ENCODE data around the gene CYB561D2. TPM values are rescaled to one million over a fixed set of nuclear protein-coding genes. Genes with fewer than 3 reads are reported as not detected.

Gene CYB561D2
- total RNA-seq, 3 donors from 2014 or later (not counting 1 experiment from before 2014, with no cell fraction given), result 39.6 to 54.0 (median 50.5) TPM

GRCh38 chr3:50378024-50378423, 27.4 kb downstream of the CYB561D2 start:
- H3K36me3 ChIP-seq (ENCODE audit: control insufficient read depth, insufficient read depth, low read length), result no peaks in the 10 kb centered on the region
- ATAC-seq, result no peak
- no peaks in the 10 kb centered on the region for H3K4me1 ChIP-seq (ENCODE audit: control insufficient read depth, insufficient read depth, low read length)
- H3K9me3 ChIP-seq (ENCODE audit: control insufficient read depth, insufficient read depth, low read length), result no peaks in the 10 kb centered on the region
- intact Hi-C loops (cut with micrococcal nuclease), result no loop called here
- H3K27me3 Mint-ChIP-seq (ENCODE audit: low read depth in 2 of 2), result no peaks in the 10 kb centered on the region
- H3K4me1 Mint-ChIP-seq, result peaks cover 0 to 15% of the 10 kb centered on the region in 2 donors
- no peak overlapping the region for H3K4me3 Mint-ChIP-seq
- no peak overlapping the region for H3K4me3 ChIP-seq (ENCODE audit: low read length)
- H3K9me3 Mint-ChIP-seq, result no peaks in the 10 kb centered on the region
- no peaks in the 10 kb centered on the region for H3K27me3 ChIP-seq (ENCODE audit: control insufficient read depth, insufficient read depth, low read length)
- no peaks in the 10 kb centered on the region for H3K36me3 Mint-ChIP-seq
- H3K27ac Mint-ChIP-seq, result no peak overlapping the region
- TF ChIP-seq CTCF (IDR thresholded peaks at IDR 0.05), result no peak
- no peak for DNase-seq
- WGBS (ENCODE audit: insufficient coverage), result 91% methylated on average over 6 of the region's 6 CpGs
- H3K27ac ChIP-seq (ENCODE audit: low read length), result no peak overlapping the region

GRCh38 chr3:50378757-50379156, 28.1 kb downstream of the CYB561D2 start:
- 96% methylated on average over 17 of the region's 17 CpGs for WGBS (ENCODE audit: insufficient coverage)
- no peaks in the 10 kb centered on the region for H3K27me3 ChIP-seq (ENCODE audit: control insufficient read depth, insufficient read depth, low read length)
- no peaks in the 10 kb centered on the region for H3K9me3 Mint-ChIP-seq
- H3K4me3 ChIP-seq (ENCODE audit: low read length), result no peak overlapping the region
- intact Hi-C loops (cut with micrococcal nuclease), result no loop called here
- H3K4me3 Mint-ChIP-seq, result no peak overlapping the region
- H3K9me3 ChIP-seq (ENCODE audit: control insufficient read depth, insufficient read depth, low read length), result no peaks in the 10 kb centered on the region
- no peaks in the 10 kb centered on the region for H3K27me3 Mint-ChIP-seq (ENCODE audit: low read depth in 2 of 2)
- TF ChIP-seq CTCF (IDR thresholded peaks at IDR 0.05), result no peak
- DNase-seq, result no peak
- peaks cover 0 to 12% of the 10 kb centered on the region in 2 donors for H3K4me1 Mint-ChIP-seq
- ATAC-seq, result no peak
- H3K36me3 ChIP-seq (ENCODE audit: control insufficient read depth, insufficient read depth, low read length), result no peaks in the 10 kb centered on the region
- no peaks in the 10 kb centered on the region for H3K4me1 ChIP-seq (ENCODE audit: control insufficient read depth, insufficient read depth, low read length)
- H3K27ac Mint-ChIP-seq, result no peak overlapping the region
- no peaks in the 10 kb centered on the region for H3K36me3 Mint-ChIP-seq
- no peak overlapping the region for H3K27ac ChIP-seq (ENCODE audit: low read length)

DNA sequence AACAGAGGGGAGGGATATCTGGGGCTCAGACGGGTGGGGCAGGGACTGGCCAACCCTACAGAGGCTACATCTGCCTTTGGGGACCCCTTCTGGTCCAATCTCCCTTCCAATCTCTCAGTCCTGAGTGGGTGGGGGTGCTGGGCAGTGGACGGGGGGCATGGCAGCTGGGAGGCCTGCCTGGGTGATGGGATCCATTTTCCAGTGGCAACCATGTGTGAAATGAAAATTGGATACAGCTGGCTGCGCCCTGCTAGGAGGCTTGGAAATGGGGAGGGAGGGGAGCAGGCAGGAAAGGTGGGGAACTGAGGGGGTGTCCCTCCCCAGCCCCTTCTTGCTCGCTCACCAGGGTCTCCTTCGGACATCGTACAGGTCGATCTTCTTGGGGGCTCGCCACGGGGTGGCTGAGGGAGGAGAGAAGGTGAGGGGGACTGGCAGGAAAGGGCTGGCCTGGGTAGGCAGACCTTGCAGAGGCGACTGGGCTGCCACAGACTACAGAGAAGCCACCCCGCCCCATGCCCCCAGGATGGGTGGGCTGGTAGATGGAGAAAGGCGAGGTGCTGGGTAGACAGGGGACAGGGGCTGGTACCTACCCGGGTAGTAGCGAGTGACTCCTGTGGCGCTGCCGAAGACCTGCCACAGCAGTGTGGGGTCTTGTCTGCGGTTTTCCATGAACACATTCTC, 29.9 kb downstream of the CYB561D2 start:
- no peaks in the 10 kb centered on the region for H3K36me3 Mint-ChIP-seq
- no peaks in the 10 kb centered on the region for H3K9me3 Mint-ChIP-seq
- H3K4me3 Mint-ChIP-seq, result no peak overlapping the region
- H3K4me3 ChIP-seq (ENCODE audit: low read length), result no peak overlapping the region
- no peak for TF ChIP-seq CTCF (IDR thresholded peaks at IDR 0.05)
- H3K27ac ChIP-seq (ENCODE audit: low read length), result no peak overlapping the region
- intact Hi-C loops (cut with micrococcal nuclease), result no loop called here
- no peaks in the 10 kb centered on the region for H3K27me3 Mint-ChIP-seq (ENCODE audit: low read depth in 2 of 2)
- ATAC-seq (no peak), DNase-seq (no peak)
- no peaks in the 10 kb centered on the region for H3K27me3 ChIP-seq (ENCODE audit: control insufficient read depth, insufficient read depth, low read length)
- 91% methylated on average over 17 of the region's 17 CpGs for WGBS (ENCODE audit: insufficient coverage)
- H3K36me3 ChIP-seq (ENCODE audit: control insufficient read depth, insufficient read depth, low read length), result no peaks in the 10 kb centered on the region
- H3K4me1 Mint-ChIP-seq, result peaks cover 0 to 18% of the 10 kb centered on the region in 2 donors
- no peaks in the 10 kb centered on the region for H3K9me3 ChIP-seq (ENCODE audit: control insufficient read depth, insufficient read depth, low read length)
- H3K4me1 ChIP-seq (ENCODE audit: control insufficient read depth, insufficient read depth, low read length), result no peaks in the 10 kb centered on the region
- H3K27ac Mint-ChIP-seq, result no peak overlapping the region

DNA sequence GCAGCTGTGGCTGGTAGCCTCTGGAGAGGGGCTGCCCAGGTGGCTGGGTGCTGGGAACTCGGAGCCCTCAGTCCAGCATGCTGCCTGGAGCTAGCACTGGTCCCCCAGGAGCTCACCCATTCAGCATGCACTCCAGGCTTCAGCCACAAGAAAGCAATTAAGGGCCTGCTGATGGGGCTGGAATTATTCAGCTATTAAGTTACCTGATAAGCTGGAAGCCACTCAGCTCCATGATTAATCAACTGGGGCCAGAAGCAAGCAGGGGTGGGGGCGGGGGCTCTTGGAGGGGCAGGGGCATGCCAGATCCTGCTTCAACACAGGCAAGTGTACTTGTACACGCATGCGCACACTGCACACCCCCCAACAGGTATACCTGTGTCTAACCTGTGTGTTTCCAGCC, 30.7 kb downstream of the CYB561D2 start:
- no peaks in the 10 kb centered on the region for H3K36me3 ChIP-seq (ENCODE audit: control insufficient read depth, insufficient read depth, low read length)

More for the DNA sequence above, 30.7 kb downstream of the CYB561D2 start:
- Histone ChIP-seq H3K4me3 (ENCODE audit: low read length) (no peak overlapping the region), H3K27ac (ENCODE audit: low read length) (no peak overlapping the region), H3K4me1 (ENCODE audit: control insufficient read depth, insufficient read depth, low read length) (no peaks in the 10 kb centered on the region), H3K9me3 (ENCODE audit: control insufficient read depth, insufficient read depth, low read length) (no peaks in the 10 kb centered on the region), H3K27me3 (ENCODE audit: control insufficient read depth, insufficient read depth, low read length) (no peaks in the 10 kb centered on the region)
- H3K27ac Mint-ChIP-seq, result no peak overlapping the region
- H3K9me3 Mint-ChIP-seq, result no peaks in the 10 kb centered on the region
- no peak for TF ChIP-seq CTCF (IDR thresholded peaks at IDR 0.05)
- ATAC-seq (no peak), DNase-seq (no peak)
- H3K4me3 Mint-ChIP-seq, result no peak overlapping the region
- 78% methylated on average over 4 of the region's 4 CpGs for WGBS (ENCODE audit: insufficient coverage)
- intact Hi-C loops (cut with micrococcal nuclease), result no loop called here
- H3K4me1 Mint-ChIP-seq, result peaks cover 0 to 18% of the 10 kb centered on the region in 2 donors
- H3K36me3 Mint-ChIP-seq, result no peaks in the 10 kb centered on the region
- H3K27me3 Mint-ChIP-seq (ENCODE audit: low read depth in 2 of 2), result no peaks in the 10 kb centered on the region
